ENCODE data around the gene COPA. TPM values are rescaled to one million over a fixed set of nuclear protein-coding genes. Genes with fewer than 3 reads are reported as not detected.

The COPA gene
- total RNA-seq, 3 donors from 2014 or later (not counting 1 experiment from before 2014, with no cell fraction given), result 140 to 167 (median 148) TPM

- Mint-ChIP-seq H3K4me3 (no peak overlapping the region), H3K4me1 (peaks cover 0 to 11% of the 10 kb centered on the region in 2 donors), H3K9me3 (no peaks in the 10 kb centered on the region), H3K27ac (no peak overlapping the region), H3K36me3 (no peaks in the 10 kb centered on the region), H3K27me3 (ENCODE audit: low read depth in 2 of 2) (no peaks in the 10 kb centered on the region)
- no peaks in the 10 kb centered on the region for H3K4me1 ChIP-seq (ENCODE audit: control insufficient read depth, insufficient read depth, low read length)
- intact Hi-C loops (cut with micrococcal nuclease), result no loop called here
- TF ChIP-seq, protein P1, sequence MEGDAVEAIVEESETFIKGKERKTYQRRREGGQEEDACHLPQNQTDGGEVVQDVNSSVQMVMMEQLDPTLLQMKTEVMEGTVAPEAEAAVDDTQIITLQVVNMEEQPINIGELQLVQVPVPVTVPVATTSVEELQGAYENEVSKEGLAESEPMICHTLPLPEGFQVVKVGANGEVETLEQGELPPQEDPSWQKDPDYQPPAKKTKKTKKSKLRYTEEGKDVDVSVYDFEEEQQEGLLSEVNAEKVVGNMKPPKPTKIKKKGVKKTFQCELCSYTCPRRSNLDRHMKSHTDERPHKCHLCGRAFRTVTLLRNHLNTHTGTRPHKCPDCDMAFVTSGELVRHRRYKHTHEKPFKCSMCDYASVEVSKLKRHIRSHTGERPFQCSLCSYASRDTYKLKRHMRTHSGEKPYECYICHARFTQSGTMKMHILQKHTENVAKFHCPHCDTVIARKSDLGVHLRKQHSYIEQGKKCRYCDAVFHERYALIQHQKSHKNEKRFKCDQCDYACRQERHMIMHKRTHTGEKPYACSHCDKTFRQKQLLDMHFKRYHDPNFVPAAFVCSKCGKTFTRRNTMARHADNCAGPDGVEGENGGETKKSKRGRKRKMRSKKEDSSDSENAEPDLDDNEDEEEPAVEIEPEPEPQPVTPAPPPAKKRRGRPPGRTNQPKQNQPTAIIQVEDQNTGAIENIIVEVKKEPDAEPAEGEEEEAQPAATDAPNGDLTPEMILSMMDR (IDR thresholded peaks at IDR 0.05), result no peak
- H3K27ac ChIP-seq (ENCODE audit: low read length), result no peak overlapping the region
- no peaks in the 10 kb centered on the region for H3K27me3 ChIP-seq (ENCODE audit: control insufficient read depth, insufficient read depth, low read length)
- 79% methylated on average over 10 of the region's 12 CpGs for WGBS (ENCODE audit: insufficient coverage)
- no peaks in the 10 kb centered on the region for H3K9me3 ChIP-seq (ENCODE audit: control insufficient read depth, insufficient read depth, low read length)
- ATAC-seq, result no peak
- no peak overlapping the region for H3K4me3 ChIP-seq (ENCODE audit: low read length)
- no peak for DNase-seq
- H3K36me3 ChIP-seq (ENCODE audit: control insufficient read depth, insufficient read depth, low read length), result peaks cover 11% of the 10 kb centered on the region
These were observed 21.1 kb upstream of the COPA start for GRCh38 chr1:160363951-160364735.

DNA sequence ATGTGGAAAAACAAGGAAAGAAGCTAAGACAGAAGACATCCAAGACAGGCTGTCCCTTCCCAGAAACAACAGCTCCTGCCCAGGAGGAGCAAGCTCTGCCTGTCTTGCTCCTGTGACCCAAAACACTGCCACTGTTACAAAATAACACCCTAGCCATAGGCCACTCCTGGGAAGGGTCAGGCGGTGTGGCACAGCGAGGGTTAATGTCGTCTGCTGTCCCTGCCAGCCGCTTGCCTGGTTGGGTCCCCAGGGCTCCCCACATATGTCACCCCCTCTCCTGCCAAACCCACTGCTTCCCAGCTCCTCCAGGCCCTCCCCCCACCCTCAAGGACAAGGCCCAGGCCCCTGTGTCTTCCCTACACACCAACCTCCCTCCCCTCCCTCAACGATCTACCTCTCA lies 20.0 kb upstream of the COPA start:
- Mint-ChIP-seq H3K27ac (no peak overlapping the region), H3K27me3 (ENCODE audit: low read depth in 2 of 2) (no peaks in the 10 kb centered on the region), H3K4me1 (peaks cover 0 to 11% of the 10 kb centered on the region in 2 donors), H3K9me3 (no peaks in the 10 kb centered on the region), H3K4me3 (no peak overlapping the region), H3K36me3 (peaks cover 8% of the 10 kb centered on the region)
- H3K4me3 ChIP-seq (ENCODE audit: low read length), result no peak overlapping the region
- TF ChIP-seq, protein P1 (IDR thresholded peaks at IDR 0.05), result no peak
- no peak overlapping the region for H3K27ac ChIP-seq (ENCODE audit: low read length)
- WGBS (ENCODE audit: insufficient coverage), result 80% methylated on average over 4 of the region's 5 CpGs
- DNase-seq (no peak), ATAC-seq (no peak)
- no peaks in the 10 kb centered on the region for H3K4me1 ChIP-seq (ENCODE audit: control insufficient read depth, insufficient read depth, low read length)
- peaks cover 18% of the 10 kb centered on the region for H3K36me3 ChIP-seq (ENCODE audit: control insufficient read depth, insufficient read depth, low read length)
- intact Hi-C loops (cut with micrococcal nuclease), result no loop called here
- H3K27me3 ChIP-seq (ENCODE audit: control insufficient read depth, insufficient read depth, low read length), result no peaks in the 10 kb centered on the region
- no peaks in the 10 kb centered on the region for H3K9me3 ChIP-seq (ENCODE audit: control insufficient read depth, insufficient read depth, low read length)

GRCh38 chr1:160362168-160362957 lies 19.3 kb upstream of the COPA start:
- no peaks in the 10 kb centered on the region for H3K9me3 ChIP-seq (ENCODE audit: control insufficient read depth, insufficient read depth, low read length)
- H3K4me3 ChIP-seq (ENCODE audit: low read length), result no peak overlapping the region
- 94% methylated on average over 9 of the region's 9 CpGs for WGBS (ENCODE audit: insufficient coverage)
- H3K4me3 Mint-ChIP-seq, result no peak overlapping the region
- no peaks in the 10 kb centered on the region for H3K27me3 Mint-ChIP-seq (ENCODE audit: low read depth in 2 of 2)
- H3K27ac ChIP-seq (ENCODE audit: low read length), result no peak overlapping the region
- H3K27ac Mint-ChIP-seq, result no peak overlapping the region
- ATAC-seq, result no peak
- TF ChIP-seq, protein P1 (IDR thresholded peaks at IDR 0.05), result no peak
- no peaks in the 10 kb centered on the region for H3K4me1 ChIP-seq (ENCODE audit: control insufficient read depth, insufficient read depth, low read length)
- DNase-seq, result no peak
- H3K9me3 Mint-ChIP-seq, result no peaks in the 10 kb centered on the region
- no peaks in the 10 kb centered on the region for H3K27me3 ChIP-seq (ENCODE audit: control insufficient read depth, insufficient read depth, low read length)
- peaks cover 24% of the 10 kb centered on the region for H3K36me3 ChIP-seq (ENCODE audit: control insufficient read depth, insufficient read depth, low read length)
- peaks cover 0 to 8% of the 10 kb centered on the region in 2 donors for H3K4me1 Mint-ChIP-seq
- intact Hi-C loops (cut with micrococcal nuclease), result no loop called here
- H3K36me3 Mint-ChIP-seq, result peaks cover 10% of the 10 kb centered on the region
